SKM-1 treated with dmso at 0.1 percent for 144 hours (cell line): ENCODE data around the gene ZNF618.

ENCODE experiments used
- DNase-seq: peaks from one replicate; lab custom pipeline; 2025; ENCODE audit not compliant: unreplicated experiment; lab: John Stamatoyannopoulos, UW

The ZNF618 gene

GRCh38 chr9:113931777-113932176 lies 55.7 kb downstream of the ZNF618 start:
- no peak for DNase-seq

GRCh38 chr9:113932906-113933584 lies 56.9 kb downstream of the ZNF618 start:
- DNase-seq, result no peak

GRCh38 chr9:113933671-113934070 lies 57.6 kb downstream of the ZNF618 start:
- no peak for DNase-seq

- DNase-seq, result no peak
These were observed 58.2 kb downstream of the ZNF618 start for GRCh38 chr9:113934167-113934828.

- no peak for DNase-seq
These were observed 58.9 kb downstream of the ZNF618 start for GRCh38 chr9:113934829-113935676.

GRCh38 chr9:113935677-113936380 lies 59.7 kb downstream of the ZNF618 start:
- no peak for DNase-seq

- no peak for DNase-seq
These were observed 64.0 kb downstream of the ZNF618 start for GRCh38 chr9:113940077-113940476.

GRCh38 chr9:113941056-113941455 lies 64.9 kb downstream of the ZNF618 start:
- no peak for DNase-seq

- no peak for DNase-seq
These were observed 65.4 kb downstream of the ZNF618 start for GRCh38 chr9:113941526-113941925.

- no peak for DNase-seq
These were observed 67.3 kb downstream of the ZNF618 start for GRCh38 chr9:113943112-113944009.

- no peak for DNase-seq
These were observed 69.7 kb downstream of the ZNF618 start for GRCh38 chr9:113945784-113946183.

- no peak for DNase-seq
These were observed 70.5 kb downstream of the ZNF618 start for GRCh38 chr9:113946496-113947115.

GRCh38 chr9:113947941-113948340 lies 71.8 kb downstream of the ZNF618 start:
- no peak for DNase-seq

- no peak for DNase-seq
These were observed 72.9 kb downstream of the ZNF618 start for GRCh38 chr9:113948891-113949570.

- no peak for DNase-seq
These were observed 73.5 kb downstream of the ZNF618 start for GRCh38 chr9:113949571-113950078.

- DNase-seq, result no peak
These were observed 74.3 kb downstream of the ZNF618 start for GRCh38 chr9:113950195-113951031.

GRCh38 chr9:113951032-113951372 lies 74.9 kb downstream of the ZNF618 start:
- no peak for DNase-seq

- DNase-seq, result no peak
These were observed 76.6 kb downstream of the ZNF618 start for GRCh38 chr9:113952676-113953075.
